ENCODE results near the gene ABCA10.

ABCA10 gene

GRCh38 chr17:69267219-69267618, 38.6 kb upstream of the ABCA10 start:
- DNase-seq (ENCODE audit: low read depth) = no peak
- H3K4me3 ChIP-seq (ENCODE audit: low read depth, low read length) = no peak overlapping the region
- TF ChIP-seq CTCF (IDR thresholded peaks at IDR 0.05; ENCODE audit: low read depth, low read length, missing control alignments) = no peak

GRCh38 chr17:69265873-69266272, 37.2 kb upstream of the ABCA10 start:
- no peak overlapping the region for H3K4me3 ChIP-seq (ENCODE audit: low read depth, low read length)
- DNase-seq (ENCODE audit: low read depth) = no peak
- TF ChIP-seq CTCF (IDR thresholded peaks at IDR 0.05; ENCODE audit: low read depth, low read length, missing control alignments) = no peak

DNA sequence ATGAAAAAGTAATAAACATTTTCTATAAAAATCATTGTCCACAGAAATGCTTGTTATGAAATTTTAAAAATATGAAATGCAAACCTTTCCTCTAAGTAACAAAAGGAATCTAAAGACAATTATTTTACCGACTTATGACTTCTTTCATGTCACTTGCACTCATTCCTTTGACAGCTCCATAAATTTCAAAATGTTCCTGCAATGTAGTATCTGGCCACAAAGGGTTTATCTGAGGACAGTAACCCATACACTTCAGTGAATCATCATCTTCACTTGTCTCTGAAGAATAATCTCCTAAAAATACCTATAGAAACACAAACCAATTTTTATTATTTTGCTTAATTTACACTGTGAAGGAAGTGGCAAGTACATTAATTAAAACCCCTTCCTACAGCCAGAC, 25.6 kb upstream of the ABCA10 start:
- no peak for DNase-seq (ENCODE audit: low read depth)
- no peak for TF ChIP-seq CTCF (IDR thresholded peaks at IDR 0.05; ENCODE audit: low read depth, low read length, missing control alignments)
- no peak overlapping the region for H3K4me3 ChIP-seq (ENCODE audit: low read depth, low read length)

GRCh38 chr17:69250641-69251040, 22.0 kb upstream of the ABCA10 start:
- no peak for DNase-seq (ENCODE audit: low read depth)
- TF ChIP-seq CTCF (IDR thresholded peaks at IDR 0.05; ENCODE audit: low read depth, low read length, missing control alignments) = no peak
- no peak overlapping the region for H3K4me3 ChIP-seq (ENCODE audit: low read depth, low read length)

- peak; percentile 10 for DNase-seq (ENCODE audit: low read depth)
- TF ChIP-seq CTCF (IDR thresholded peaks at IDR 0.05; ENCODE audit: low read depth, low read length, missing control alignments) = peak; percentile 28
- H3K4me3 ChIP-seq (ENCODE audit: low read depth, low read length) = no peak overlapping the region
Observed at GRCh38 chr17:69246726-69247375, 18.2 kb upstream of the ABCA10 start.

GRCh38 chr17:69246202-69246601, 17.6 kb upstream of the ABCA10 start:
- DNase-seq (ENCODE audit: low read depth) = no peak
- TF ChIP-seq CTCF (IDR thresholded peaks at IDR 0.05; ENCODE audit: low read depth, low read length, missing control alignments) = no peak
- no peak overlapping the region for H3K4me3 ChIP-seq (ENCODE audit: low read depth, low read length)

DNA sequence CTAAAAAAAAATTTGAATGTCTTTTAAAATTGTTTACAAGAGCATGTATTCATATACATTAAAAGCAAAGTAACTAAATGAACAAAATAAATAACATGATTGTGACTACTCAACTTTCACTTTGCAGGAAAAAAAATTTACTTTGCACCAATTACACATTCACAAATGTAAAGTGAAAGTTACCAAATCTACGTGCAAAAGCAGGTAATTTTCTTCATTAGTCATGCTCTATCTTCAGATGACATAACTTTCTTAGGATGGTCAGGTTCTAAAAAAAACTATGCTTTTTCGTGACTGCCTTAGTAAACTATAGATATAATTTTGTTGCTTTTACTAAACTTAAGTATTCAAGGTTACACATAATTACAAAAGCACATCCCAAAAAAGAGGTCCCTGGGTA, 17.0 kb upstream of the ABCA10 start:
- TF ChIP-seq CTCF (IDR thresholded peaks at IDR 0.05; ENCODE audit: low read depth, low read length, missing control alignments) = no peak
- DNase-seq (ENCODE audit: low read depth) = no peak
- H3K4me3 ChIP-seq (ENCODE audit: low read depth, low read length) = no peak overlapping the region

All from GM12864 (cell line).